Hematopoietic multipotent progenitor cell treated with erythropoietin and hydrocortisone succinate and interleukin-3 and kit ligand, for 15 days (in vitro differentiated cells): ENCODE measurements around the gene CYB5A.

ENCODE experiments used
- DNase-seq: peaks from one replicate; pipeline ENCODE4 v3.0.0-alpha.2; 2015; ENCODE audit warnings: low spot score

CYB5A gene

DNA sequence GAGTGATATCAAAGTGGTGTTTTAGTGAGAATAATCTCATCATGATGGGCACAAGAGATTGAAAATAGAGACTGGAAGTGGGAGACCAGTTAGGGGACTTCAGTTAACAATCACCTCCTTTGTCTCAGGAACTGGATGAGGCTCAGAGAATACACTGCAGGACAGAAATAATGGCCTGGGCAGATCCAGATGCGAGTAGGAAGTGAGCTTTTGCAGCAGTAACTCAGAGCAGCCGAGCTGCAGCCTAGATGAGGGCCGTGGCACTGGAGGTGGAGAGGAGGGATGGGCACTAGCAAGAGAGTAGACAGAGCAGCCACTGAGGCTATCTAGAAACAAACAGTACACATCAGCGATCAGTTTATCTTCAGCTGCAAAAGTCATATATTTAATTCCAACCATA, 48.6 kb downstream of the CYB5A start:
- DNase-seq = peak; percentile 32

DNA sequence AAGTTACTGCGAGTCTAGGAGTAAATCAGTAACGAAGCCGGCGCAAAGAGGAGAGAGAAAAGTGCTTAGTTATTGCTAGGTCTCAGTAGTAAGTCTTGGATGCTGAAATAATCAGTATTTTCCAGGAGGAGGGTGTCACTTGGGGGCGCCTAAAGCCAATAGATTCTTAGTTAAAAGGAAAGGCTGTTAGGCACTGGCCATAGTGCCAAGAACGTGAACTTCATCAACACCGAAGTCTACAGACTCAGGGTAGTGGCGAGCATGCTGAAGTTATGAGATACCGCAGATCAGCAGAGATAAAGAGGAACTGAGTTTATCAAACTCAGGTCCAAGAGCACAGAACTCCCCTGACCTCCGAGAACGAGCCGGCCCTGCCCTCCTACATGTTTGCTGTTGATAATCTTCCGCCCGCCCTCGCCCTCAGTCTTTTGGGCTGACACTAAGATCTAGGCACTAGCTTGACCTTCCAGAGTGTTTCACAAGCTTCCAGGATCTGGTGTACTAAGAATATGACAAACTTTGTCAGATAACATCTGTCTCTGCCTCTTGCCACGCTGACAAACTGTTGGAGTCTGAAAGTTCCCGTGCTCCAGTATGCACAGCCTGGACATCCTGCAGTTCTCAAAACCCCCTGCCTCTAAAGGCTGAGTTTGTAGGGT, 49.2 kb downstream of the CYB5A start:
- DNase-seq = peak; percentile 89

DNA sequence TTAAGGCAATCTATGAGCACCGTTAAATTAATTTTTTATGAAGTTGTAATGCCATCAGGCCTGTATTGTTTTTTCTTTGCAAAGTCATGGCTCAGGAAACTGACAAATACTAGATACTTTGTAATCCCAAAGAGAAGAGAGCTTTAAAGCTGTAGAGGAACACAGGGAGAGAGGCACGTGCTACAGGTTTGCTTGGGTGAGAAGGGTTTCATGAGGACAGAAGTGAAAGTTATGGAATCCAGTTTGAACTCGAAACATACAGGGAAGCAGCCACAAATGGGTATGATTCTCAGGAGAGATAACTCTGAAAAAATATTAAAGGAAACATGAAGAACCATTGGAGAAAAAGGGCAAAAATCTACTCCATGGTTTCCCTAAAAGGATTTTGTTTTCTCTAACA, 49.8 kb downstream of the CYB5A start:
- DNase-seq = no peak

DNA sequence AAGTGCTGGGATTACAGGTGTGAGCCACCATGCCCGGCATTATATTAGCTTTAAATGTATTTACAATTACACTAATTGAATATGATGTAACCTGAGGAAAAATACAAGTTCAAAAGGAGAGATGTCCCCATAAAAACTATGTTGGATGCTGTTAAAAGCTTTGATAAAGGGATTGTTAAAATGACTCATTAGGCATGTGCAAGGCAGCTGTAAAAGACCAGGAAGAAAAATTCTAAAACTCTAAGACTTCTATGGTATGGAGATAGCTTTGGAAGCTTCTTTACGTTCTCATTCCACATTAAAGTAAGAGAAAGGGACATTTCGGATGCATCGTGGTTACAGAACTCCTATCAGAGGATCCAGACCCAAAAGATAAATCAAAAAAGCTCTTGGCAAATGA, 50.3 kb downstream of the CYB5A start:
- peak; percentile 16 for DNase-seq

DNA sequence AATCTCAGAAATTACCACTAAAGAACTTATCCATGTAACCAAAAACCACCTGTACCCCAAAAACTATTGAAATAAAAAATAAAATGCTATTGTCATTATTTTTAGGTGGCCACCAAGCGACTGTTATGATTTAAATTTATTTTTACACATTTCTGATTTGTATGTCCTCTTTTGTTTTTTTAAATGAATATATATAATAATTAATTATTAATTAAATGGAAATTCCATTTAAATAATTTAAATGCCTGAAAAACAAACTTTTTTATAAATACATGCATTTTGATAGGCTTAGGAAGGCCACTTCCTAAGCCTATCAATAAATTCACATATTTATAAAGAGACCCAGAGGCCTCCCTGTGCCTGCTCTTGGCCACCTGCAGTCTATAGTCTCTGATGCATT, 52.2 kb downstream of the CYB5A start:
- no peak for DNase-seq

DNA sequence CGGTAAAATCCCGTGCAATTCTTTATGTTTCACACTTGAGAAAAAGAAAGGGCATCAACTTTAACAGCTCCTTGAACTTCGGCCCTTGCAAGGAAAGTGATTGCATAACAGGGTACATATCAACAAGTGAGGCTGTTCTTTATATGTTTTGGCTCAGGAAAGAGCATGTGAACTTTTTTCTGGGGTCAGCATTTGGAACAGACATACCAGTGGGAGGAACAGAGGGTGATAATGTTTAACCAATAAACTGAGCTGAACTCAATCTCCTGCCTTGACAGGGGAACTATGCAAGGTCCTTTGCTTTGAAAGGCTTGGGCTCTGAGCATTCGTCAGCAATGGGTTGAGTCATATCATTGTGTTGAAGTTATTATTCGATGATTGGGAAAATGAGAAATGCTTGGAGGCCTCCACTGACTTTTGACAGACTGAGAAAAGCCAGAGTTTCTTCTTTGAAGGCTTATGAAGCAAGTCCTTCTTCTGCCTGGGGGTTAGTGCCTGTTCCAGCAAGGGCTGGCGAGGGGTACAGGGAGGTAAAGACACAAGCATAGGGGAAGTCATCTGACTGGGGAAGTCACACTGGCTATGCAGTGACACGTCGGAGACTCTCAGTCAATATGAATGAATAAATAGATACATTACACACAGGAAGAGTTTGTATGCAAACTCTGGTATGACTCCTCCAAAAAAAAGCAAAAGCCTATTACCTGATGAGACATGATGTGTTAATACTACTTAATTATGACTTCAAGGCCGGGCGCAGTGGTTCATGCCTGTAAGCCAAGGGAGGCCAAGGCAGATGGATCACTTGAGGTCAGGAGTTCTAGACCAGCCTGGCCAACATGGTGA, 57.2 kb downstream of the CYB5A start:
- DNase-seq = no peak

DNA sequence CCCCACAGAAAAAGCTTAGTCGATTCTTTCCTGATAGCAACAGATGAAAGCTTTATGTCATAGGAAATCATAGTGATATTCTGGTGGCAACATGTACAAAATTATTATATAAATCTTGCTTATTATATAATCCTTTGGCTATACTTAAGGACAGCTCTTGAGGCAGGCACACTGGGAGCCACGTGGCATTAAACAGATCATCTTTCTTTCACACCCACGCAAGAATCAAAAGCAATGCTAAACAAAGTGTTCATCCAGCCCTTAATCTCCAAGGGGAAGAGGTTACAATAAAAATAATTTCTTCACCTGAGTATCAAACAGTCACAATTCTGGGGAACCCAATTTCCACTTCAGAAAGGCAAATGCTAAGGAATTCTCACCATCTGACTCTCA, 57.8 kb downstream of the CYB5A start:
- no peak for DNase-seq

DNA sequence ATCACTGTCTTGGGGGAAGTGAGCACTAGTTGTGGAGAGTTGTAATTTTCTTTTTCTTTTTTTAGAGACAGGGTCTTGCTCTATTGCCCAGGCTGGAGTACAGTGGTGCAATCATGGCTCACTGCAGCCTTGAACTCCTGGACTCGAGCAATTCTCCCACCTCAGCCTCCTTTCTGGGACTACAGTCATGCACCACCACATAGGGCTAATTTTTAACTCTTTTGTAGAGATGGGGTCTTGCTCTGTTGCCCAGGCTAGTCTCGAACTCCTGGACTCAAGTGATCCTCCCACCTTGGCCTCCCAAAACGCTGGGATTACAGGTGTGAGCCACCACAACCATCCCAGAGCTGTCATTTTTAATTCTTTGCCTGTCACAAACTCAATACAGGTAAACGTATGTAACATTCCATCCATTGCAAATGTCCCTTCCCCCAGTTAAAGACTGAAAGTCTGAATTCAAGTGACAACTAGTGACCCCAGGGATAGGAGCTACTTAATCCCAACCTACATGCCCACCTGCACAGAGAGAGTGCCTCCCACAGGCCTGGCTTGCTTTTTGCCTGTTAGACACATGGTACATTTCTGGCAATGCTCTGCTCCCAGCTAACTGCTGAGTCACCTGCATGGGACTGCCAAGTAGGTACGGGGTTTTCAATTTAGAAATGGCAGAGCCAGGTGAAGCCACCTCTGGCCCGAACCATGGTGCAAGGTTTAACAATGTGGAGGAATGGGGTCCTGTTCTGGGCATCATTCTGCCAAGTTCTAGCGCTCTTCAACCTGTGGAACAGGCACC, 60.6 kb downstream of the CYB5A start:
- peak; percentile 18 for DNase-seq

DNA sequence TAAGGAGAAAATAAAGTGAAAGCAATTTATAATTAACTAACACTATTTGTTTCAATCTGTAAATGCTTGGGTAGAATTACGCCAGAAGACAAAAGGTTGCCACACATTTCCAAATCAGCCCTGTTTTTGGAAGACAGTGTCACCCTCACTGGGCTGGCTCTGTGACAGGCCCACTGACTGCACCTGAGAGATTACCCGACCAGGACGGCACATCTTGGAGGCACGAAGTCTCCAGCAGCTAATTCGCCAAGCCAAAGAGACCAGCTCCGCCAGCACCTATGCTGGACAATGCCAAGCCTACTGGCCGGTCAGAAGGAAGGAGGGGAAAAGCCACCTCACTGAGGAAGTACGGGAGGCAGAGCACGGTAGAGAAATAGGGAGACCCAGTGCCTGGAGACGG, 61.9 kb downstream of the CYB5A start:
- no peak for DNase-seq

DNA sequence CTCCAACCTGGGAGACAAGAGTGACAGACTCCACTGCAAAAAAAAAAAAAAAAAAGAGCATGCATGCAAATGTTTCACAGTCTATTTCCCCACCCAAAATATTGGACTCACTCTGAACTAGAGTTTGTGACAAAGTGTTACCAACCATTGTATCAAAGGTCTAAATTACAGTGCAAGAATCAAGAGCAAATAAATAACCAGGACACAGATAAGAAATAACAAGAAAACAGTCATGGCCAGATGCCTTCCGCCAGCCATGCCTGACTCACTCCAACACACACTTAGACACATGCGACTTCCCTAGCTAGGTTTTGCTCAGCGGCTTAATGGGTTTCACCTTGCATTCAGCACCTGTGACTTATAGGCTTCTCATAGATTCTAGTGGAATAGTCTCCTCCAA, 62.8 kb downstream of the CYB5A start:
- DNase-seq = no peak

DNA sequence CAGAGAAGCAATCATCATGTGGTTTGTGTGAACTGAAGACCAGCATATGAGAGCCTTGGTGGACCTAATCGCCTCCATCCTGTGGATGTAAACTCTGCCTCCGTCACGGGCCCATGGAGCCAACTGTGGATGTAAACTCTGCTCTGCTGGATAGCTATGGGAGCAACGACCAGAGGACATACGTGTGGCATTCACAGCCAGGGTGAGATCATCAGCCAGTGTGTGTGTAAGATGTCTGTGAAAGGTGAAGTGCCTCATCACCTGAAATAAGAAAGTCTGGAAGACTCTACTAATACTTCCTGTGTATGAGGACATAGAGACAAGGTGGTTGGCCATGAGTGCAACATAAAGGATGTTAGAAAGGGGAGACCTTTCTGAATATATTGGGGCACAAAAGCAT, 63.5 kb downstream of the CYB5A start:
- DNase-seq = no peak

DNA sequence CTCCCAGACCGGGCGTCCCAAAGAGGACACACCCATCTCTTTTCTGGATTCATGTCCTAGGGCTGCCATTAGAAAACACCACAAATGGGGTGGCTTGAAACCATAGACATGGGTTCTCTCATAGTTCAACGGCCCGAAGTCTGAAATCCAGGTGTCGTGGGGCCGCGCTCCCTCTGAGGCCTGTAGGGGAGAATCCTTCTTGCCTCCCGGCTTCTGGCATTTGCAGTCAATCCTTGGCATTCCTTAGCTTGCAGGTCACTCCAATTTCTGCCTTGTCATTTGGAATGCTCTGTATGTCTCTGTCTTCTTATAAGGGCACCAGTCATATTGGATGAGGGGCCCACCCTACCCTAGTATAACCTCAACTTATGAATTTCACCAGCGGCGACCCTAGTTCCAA, 65.1 kb downstream of the CYB5A start:
- no peak for DNase-seq

DNA sequence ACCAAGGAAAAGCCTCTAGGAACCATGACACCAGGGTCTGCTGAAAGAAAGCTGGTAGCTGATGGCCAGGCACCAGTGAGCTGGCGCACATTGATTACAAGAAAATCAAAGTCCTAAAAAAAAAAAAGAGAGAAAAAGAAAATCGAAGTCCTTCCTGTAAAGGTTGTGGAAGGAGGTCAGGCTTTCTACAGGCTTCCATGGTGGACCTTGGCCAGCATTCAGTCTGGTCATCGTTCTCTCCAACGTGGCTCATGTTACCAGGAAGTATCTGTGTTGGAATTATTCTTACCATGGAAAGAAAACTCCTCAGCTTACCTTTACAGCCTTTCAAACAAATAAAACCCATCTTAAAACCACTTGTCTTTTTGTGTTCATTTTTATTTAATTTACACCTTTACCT, 65.6 kb downstream of the CYB5A start:
- DNase-seq = no peak

DNA sequence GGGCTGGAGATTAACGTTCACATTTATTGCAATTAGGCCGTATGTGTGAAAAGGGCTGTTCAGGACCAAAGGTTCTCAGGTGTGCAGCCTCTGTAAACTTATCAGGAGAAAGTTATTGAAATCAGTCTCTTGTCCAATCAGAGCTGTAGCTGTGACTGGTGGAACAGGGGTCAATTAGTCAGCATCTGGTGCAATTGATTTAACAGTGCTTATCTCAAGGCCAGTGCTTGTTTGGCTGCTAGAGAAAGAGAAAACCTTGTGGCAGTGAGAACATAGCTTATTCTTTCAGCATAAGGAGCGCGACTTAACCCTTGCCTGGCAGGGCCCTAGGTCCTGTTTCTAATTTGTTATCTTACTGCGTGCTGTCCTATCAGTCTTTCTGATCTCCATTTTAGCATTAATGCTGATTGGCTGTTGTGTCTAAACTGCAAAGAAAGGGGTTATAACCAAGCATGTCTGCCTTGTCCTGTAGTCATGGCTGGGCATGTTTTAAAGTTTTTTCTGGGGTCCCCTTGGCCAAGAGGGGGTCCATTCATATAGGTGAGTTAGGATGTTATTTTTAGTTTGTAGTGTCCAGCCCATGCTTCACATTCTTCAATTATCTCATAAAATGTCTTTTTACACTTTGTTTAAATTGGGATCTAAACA, 66.4 kb downstream of the CYB5A start:
- DNase-seq = no peak

DNA sequence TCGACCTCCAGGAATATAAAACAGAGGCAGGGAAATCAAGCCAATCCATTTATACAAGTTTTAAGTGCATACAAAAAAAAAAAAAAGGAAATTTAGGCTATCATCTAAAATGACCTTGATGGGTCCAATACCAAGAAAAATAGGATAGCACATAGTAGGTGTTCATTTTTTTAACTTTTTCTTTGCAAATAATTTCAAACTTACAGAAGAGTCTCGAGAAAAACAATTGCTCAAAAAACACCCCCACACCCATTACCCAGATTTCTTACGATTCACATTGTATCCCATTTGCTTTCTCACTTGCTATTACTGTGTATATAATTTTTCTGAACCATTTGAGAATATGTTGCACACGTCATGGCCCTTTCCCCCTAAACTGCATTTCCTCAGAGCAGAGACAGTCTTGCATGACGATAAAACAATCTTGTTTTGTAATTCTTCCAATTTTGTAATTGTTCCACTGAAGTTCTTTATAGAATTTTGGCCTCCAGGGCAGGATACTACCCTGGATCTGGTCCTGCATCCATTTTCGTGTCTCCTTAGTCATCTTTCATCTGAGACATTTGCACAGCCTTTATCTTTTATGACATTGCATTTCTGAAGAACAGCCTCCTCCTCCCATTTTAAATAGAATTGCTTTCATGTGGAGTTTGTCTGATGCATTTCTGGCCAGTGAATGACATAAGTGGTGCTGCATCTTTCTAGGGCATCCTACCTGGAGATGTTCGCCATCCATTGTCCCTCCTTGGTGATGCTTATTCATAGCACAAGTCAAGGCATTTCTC, 68.9 kb downstream of the CYB5A start:
- DNase-seq = no peak

DNA sequence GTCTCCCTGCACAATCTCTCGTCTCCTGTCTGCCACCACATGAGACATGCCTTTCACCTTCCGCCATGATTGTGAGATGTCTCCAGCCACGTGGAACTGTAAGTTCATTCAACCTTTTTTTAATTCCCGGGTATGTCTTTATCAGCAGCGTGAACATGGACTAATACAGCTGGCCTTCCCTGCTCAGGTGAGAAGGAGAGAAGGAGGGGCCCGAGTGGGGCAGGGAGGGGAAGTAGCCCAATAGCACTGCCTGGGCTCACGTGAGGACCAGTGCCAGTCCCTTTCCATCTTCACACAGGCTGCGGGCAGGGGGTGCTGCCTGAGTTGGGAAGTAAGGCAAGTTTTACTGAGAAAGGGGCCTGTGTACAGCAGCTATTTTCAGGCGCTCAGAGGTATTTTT, 70.7 kb downstream of the CYB5A start:
- DNase-seq = no peak

DNA sequence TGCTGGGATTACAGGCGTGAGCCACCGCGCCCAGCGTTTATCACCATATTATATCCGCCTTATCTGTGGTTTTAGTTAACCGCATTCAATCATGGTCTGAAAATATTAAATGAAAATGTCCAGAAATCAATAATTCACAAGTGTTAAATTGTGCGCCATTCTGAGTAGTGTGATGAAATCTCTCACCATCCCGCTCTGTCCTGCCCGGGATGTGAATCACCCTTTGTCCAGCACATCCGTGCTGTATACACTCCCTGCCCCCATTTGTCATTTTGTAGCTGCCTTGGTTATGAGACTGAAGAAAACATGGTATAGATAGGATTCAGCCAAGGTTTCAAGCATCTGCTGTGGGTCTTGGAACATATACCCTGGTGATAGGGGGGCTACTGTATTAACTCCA, 72.7 kb downstream of the CYB5A start:
- DNase-seq = no peak

DNA sequence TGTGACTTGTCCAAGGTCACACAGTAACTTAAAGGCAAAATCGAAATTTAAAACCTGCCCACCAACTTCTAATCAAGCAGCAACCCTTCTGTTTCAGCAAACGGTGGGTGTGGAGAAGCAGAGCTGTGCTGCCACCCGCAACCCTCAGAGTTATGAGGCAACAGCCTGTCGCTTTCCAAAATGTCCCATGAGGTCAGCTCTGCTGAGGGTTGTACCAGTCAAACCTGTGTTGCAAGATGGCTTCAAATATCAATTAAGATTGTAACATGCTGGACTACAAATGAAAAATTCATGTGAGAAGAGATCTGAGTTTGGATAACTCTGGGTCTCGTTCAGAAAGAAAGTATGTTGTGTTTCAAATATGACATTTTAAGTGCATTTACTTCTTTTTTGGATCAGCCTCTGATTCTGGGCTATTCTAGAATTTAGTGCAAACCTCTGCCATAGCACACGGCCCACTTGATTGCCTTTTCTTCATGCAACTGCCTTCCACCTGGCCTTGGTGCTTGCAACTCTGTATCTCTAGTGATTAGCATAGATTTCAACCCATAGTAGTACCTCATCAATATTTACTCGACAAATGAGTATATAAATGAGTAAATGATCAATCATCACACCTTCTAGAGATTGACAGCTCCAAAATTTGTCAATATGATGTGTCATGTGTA, 74.2 kb downstream of the CYB5A start:
- DNase-seq = no peak

DNA sequence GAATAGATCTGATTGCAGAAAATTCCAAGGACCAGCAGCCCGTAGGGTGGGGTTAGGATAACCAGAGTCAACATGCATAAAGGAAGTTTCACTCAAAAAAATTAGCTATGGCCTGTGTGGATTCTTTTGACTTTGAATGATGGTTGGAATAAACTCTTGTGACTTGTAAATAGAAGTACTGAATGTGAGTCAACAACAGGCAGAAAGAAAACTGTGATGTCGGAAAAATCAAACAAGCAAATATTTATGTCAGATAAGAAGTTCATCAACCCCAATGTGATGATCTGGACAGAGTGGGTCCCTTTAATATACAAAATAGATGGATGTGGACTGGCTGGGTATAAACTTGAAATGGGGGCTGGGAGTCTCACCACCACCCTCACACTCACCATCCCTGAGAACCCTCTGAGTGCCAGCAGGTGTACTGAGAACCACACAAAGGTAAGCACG, 75.1 kb downstream of the CYB5A start:
- DNase-seq = no peak

DNA sequence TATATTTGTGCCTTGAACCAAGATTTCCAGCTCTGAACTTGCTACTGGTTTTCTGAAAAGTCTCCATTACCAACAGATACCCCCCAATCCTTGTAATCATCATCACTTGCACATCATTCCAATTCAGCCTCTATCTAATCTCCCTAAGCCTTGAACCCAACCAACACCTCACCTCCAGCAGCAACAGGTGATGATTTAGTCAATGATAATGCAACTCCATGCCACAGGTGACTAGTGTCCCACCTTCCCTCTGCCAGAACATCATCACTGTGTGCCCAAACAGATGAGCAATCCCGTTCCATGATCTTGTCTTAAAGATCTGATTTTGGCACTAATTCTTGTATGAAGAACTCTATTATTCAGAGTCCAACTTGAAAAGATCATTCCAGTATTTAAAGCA, 75.9 kb downstream of the CYB5A start:
- no peak for DNase-seq

DNA sequence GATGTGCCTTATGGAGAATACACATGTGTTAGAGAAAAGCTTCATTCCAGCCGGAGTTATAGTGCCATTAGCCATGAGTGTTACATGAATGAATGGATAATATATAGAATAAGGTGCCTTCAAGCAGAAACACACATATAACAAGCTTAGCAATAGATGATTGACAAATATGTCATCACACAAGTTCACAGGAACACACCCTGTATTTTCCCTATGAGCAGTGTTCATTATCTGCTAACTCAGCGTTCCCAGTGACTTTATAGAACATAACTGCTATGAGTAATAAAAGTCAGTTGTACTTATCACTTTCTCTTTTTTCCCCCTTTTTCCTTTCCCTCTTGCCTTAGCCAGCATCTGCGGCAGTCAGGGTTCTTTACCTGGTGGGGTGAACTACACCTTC, 78.3 kb downstream of the CYB5A start:
- no peak for DNase-seq
